Measurements from ENCODE around the gene RGS12. TPM values are rescaled to one million over a fixed set of nuclear protein-coding genes. Genes with fewer than 3 reads are reported as not detected.

The RGS12 gene
- total RNA-seq, 4 donors from 2014 or later, result 20.4 to 86.1 (median 34.1) TPM

DNA sequence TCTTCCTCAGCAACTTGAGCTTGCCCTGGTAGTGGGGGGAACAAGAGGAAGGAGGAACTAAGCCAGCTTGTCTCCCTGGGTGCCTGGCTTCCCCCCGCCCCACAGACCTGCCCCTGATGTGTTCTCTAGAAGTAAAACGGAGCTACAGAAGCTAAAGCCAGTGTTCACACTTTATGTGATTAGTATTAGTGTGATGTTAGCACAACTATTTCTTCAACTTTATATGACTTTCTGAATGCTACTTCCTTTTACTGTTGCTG is 10.7 kb downstream of the RGS12 start:
- TF ChIP-seq, protein P1, sequence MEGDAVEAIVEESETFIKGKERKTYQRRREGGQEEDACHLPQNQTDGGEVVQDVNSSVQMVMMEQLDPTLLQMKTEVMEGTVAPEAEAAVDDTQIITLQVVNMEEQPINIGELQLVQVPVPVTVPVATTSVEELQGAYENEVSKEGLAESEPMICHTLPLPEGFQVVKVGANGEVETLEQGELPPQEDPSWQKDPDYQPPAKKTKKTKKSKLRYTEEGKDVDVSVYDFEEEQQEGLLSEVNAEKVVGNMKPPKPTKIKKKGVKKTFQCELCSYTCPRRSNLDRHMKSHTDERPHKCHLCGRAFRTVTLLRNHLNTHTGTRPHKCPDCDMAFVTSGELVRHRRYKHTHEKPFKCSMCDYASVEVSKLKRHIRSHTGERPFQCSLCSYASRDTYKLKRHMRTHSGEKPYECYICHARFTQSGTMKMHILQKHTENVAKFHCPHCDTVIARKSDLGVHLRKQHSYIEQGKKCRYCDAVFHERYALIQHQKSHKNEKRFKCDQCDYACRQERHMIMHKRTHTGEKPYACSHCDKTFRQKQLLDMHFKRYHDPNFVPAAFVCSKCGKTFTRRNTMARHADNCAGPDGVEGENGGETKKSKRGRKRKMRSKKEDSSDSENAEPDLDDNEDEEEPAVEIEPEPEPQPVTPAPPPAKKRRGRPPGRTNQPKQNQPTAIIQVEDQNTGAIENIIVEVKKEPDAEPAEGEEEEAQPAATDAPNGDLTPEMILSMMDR (IDR thresholded peaks at IDR 0.05; ENCODE audit: low read depth), result no peak

GRCh38 chr4:3303923-3304710 is 11.3 kb downstream of the RGS12 start:
- TF ChIP-seq, protein P1 (IDR thresholded peaks at IDR 0.05; ENCODE audit: low read depth), result no peak

DNA sequence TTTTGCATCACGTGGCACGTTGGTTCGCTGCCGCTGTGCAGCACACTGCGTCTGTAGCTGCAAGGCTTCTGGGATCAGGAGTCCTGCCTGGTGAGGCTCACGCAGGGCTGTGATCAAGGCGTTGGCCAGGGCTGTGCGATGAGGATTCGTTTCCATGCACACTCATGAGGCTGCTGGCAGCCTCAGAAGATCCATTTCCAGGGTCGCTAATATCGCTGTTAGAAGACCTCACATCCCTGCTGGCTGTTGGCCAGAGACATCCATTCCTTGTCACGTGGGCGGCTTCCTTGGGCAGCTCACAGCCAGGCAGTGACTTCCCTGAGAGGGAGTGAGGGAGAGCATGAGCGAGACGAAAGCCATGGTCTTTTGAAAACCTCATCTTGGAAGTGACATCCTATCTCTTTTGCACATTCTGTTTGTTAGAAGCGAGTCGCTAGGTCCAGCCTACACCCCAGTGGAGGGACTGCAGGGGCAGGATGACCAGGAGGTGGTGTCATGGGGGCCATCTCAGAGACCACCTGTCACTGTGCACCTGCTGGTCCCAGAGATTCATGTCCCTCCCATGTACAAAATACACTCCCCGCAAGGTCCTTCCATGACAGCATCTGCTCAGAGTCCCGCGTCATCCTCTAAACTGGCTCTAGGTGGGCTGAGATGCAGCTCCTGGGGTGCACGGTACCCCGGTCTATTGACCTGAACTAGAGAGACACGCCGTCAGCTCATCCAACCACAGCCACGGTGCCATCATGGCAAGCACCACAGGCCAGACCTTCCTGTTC is 12.2 kb downstream of the RGS12 start:
- TF ChIP-seq, protein P1 (IDR thresholded peaks at IDR 0.05; ENCODE audit: low read depth), result no peak

- TF ChIP-seq, protein P1 (IDR thresholded peaks at IDR 0.05; ENCODE audit: low read depth), result no peak
These were observed 13.0 kb downstream of the RGS12 start for GRCh38 chr4:3305610-3306371.

DNA sequence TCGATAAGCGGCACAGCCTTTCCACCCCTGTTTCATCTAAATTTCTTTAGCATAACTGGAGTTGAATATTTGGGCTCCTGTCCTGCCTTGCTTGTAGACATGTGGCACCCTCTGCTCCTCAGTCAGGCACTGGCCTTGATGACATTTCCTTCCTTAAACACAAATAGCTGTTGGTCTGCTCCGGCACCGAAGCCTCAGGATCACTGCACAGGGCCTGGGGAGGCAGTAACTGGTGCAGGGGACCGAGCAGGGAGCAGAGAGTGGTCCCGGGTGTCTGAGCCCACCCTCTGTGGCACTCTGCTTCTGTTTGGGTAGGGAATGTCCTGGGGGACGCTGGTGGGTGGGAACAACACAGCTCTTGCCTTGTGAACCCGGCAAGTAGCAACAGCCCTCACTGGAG is 13.6 kb downstream of the RGS12 start:
- TF ChIP-seq, protein P1 (IDR thresholded peaks at IDR 0.05; ENCODE audit: low read depth), result no peak

DNA sequence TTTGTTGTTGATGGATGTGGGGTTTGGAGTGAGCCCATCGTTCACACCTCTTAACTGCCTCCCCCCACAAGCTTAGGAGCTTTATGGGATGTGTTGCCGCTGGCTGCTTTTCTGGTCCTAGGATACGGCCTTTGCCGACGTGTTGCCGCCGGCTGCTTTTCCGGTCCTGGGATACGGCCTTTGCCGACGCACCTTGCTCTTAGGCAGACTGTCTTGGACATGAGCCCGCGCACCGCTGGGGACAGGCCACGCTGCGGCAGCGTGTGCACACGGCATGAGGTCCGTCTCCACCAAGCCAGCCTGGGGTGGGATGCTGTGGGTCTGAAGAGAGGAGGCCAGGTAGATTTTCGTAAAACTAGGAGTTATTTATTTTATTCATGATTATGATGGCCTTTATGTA is 14.2 kb downstream of the RGS12 start:
- TF ChIP-seq, protein P1 (IDR thresholded peaks at IDR 0.05; ENCODE audit: low read depth), result no peak

DNA sequence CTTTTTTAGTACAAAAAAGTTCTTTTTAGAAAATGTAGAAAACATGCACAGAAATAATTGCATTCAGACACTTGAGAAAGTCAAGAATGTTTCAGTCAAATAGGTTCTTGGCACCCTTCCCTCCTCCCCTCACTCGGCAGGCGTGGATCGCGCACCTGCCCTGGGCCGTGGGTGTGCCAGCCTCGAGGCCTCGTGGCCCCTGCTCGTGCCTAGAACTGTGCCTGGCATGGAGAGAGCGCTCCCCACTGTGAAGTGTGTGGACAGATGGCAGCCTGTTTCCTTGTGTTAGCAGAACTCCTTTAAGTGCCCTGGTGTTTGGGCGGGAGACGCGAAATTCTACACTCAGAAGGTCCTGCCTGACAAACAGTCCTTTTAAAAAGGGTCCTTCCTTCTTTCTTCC is 14.7 kb downstream of the RGS12 start:
- TF ChIP-seq, protein P1 (IDR thresholded peaks at IDR 0.05; ENCODE audit: low read depth), result no peak

Data from subcutaneous adipose tissue (tissue), 4 donors.